Measurements from ENCODE around the gene NOC2L. TPM values are rescaled to one million over a fixed set of nuclear protein-coding genes. Genes with fewer than 3 reads are reported as not detected.
A peak's percentile ranks its signal among the peaks of the same experiment; 100 is the strongest.
"Not testable (repeated sequence)": the region's sequence is repeated elsewhere in the genome, so short reads cannot be mapped to it uniquely, and the experiment has no call there.

NOC2L gene
- total and polyA plus RNA-seq, 7 experiments from 2014 or later, result 46.6 to 88.3 (median 67.9) TPM

DNA sequence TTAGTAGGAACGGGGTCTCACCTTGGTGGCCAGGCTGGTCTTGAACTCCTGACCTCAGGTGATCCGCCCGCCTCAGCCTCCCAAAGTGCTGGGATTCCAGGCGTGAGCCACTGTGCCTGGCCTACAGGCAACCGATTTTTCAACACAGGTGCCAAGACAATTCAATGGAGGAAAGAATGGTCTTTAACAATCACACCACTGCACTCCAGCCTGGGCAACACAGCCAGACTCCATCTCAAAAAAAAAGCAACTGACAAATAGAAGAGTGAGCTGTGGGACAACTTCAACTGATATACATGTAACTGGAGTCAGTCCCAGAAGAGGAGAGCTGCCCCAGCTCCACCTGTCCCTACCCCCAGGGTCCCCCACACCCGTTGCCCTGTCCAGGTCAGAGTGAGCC is 35.5 kb upstream of the NOC2L start:
- H3K27me3 ChIP-seq (ENCODE audit: control insufficient read depth in 2 of 2, insufficient read depth in 2 of 2, low read length in 2 of 2); H3K27ac Mint-ChIP-seq; ATAC-seq; H3K9me3 ChIP-seq (ENCODE audit: control insufficient read depth in 2 of 3, low read length in 3 of 3); H3K4me3 Mint-ChIP-seq; H3K27ac ChIP-seq (ENCODE audit: low read depth, low read length); H3K36me3 Mint-ChIP-seq; DNase-seq; H3K4me1 ChIP-seq (ENCODE audit: control insufficient read depth in 2 of 2, insufficient read depth in 2 of 2, low read length in 2 of 2); H3K4me3 ChIP-seq (ENCODE audit: low read length); H3K36me3 ChIP-seq (ENCODE audit: control insufficient read depth in 2 of 3, insufficient read depth in 3 of 3, low read length in 3 of 3); intact Hi-C loops (cut with micrococcal nuclease): not testable (repeated sequence)
- Mint-ChIP-seq H3K4me1 (peaks cover 0 to 21% (median 12%) of the 10 kb centered on the region in 7 donors), H3K9me3 (peaks cover 0 to 11% (median 5%) of the 10 kb centered on the region in 11 donors), H3K27me3 (peaks cover 6 to 40% (median 16%) of the 10 kb centered on the region in 5 donors)
- POLR2A ChIA-PET, result interaction anchor here (0.7 kb wide), 1 partner anchor 8 kb away, joined by 5 read pairs; no protein-coding TSS in a partner anchor
- CTCF ChIA-PET, result interaction anchor here (0.6 kb wide), 1 partner anchor 15 kb away, joined by 3 read pairs; no protein-coding TSS in a partner anchor

DNA sequence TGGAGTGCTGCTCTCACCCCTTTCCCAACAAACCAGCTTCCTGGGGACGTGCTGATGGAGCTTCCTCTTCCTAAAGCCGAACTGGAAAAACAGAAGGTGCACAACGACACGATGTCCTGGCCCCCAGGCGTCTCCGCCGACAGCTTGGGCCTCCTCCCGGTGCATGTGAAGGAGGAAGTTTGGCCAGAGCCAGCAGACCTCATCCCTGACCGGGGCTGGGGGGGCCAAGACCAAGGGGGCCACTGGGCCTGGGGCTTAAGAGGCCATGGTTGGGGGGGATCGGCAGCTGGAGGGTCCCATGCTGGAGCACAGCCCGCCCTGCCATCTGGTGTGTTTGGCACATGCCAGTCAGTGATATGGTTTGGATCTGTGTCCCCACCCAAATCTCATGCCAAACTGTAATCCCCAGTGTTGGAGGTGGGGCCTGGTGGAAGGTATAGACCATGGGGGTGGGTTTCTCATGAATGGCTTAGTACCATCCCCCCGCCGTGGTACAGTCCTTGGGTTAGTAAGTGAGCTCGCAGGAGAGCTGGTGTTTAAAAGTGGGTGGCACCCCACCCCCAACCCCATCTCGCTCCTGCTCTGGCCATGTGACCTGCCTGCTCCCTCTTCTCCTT is 34.4 kb upstream of the NOC2L start:
- POLR2A ChIA-PET, result interaction anchor here (0.6 kb wide), 1 partner anchor 55 kb away, joined by 4 read pairs; no protein-coding TSS in a partner anchor
- Mint-ChIP-seq H3K27me3 (peaks cover 6 to 49% (median 17%) of the 10 kb centered on the region in 5 donors), H3K27ac (no peak overlapping the region), H3K4me1 (peaks cover 0 to 21% (median 12%) of the 10 kb centered on the region in 7 donors), H3K36me3 (peaks cover 0 to 7% (median 0%) of the 10 kb centered on the region in 5 donors), H3K9me3 (peaks cover 0 to 11% (median 6%) of the 10 kb centered on the region in 11 donors), H3K4me3 (no peak overlapping the region)
- Histone ChIP-seq H3K27ac (ENCODE audit: low read depth, low read length) (no peak overlapping the region), H3K4me3 (ENCODE audit: low read length) (no peak overlapping the region), H3K4me1 (ENCODE audit: control insufficient read depth in 2 of 2, insufficient read depth in 2 of 2, low read length in 2 of 2) (no peaks in the 10 kb centered on the region), H3K27me3 (ENCODE audit: control insufficient read depth in 2 of 2, insufficient read depth in 2 of 2, low read length in 2 of 2) (no peaks in the 10 kb centered on the region), H3K9me3 (ENCODE audit: control insufficient read depth in 2 of 3, low read length in 3 of 3) (peaks cover 0 to 3% (median 0%) of the 10 kb centered on the region in 3 experiments), H3K36me3 (ENCODE audit: control insufficient read depth in 2 of 3, insufficient read depth in 3 of 3, low read length in 3 of 3) (no peaks in the 10 kb centered on the region)
- no peak for ATAC-seq
- peak in 1 of 9 donors; percentile 7 for DNase-seq
- intact Hi-C loops (cut with micrococcal nuclease), result no loop called here
- CTCF ChIA-PET, result no interaction called here

DNA sequence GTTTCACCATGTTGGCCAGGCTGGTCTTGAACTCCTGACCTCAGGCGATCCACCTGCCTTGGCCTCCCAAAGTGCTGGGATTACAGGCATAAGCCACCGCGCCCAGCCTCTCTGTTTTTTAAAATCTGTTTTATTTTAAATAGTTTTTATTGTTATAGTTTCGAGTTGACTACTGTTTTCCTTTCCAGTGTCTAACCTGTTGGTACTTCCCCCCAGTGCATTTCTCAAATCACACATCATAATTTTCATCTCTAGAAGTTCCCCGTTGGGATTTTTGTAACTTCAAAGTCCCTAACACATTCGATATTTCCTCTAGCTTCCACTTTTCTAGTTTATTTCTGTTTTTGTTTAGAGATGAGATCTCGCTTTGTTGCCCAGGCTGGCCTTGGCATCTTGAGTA is 33.3 kb upstream of the NOC2L start:
- H3K36me3 ChIP-seq (ENCODE audit: control insufficient read depth in 2 of 3, insufficient read depth in 3 of 3, low read length in 3 of 3), result no peaks in the 10 kb centered on the region
- ChIA-PET CTCF (interaction anchor here (0.8 kb wide), 1 partner anchor 9 kb away, joined by 3 read pairs; no protein-coding TSS in a partner anchor), POLR2A (no interaction called here)
- peaks cover 0 to 13% (median 6%) of the 10 kb centered on the region in 11 donors for H3K9me3 Mint-ChIP-seq
- no peaks in the 10 kb centered on the region for H3K4me1 ChIP-seq (ENCODE audit: control insufficient read depth in 2 of 2, insufficient read depth in 2 of 2, low read length in 2 of 2)
- ATAC-seq (no peak), DNase-seq (no peak)
- peaks cover 6 to 56% (median 17%) of the 10 kb centered on the region in 5 donors for H3K27me3 Mint-ChIP-seq
- peaks cover 0 to 7% (median 0%) of the 10 kb centered on the region in 5 donors for H3K36me3 Mint-ChIP-seq
- no peaks in the 10 kb centered on the region for H3K27me3 ChIP-seq (ENCODE audit: control insufficient read depth in 2 of 2, insufficient read depth in 2 of 2, low read length in 2 of 2)
- H3K4me1 Mint-ChIP-seq, result peaks cover 0 to 21% (median 12%) of the 10 kb centered on the region in 7 donors
- intact Hi-C loops (cut with micrococcal nuclease), result no loop called here
- H3K27ac ChIP-seq (ENCODE audit: low read depth, low read length), result no peak overlapping the region
- H3K4me3 Mint-ChIP-seq, result no peak overlapping the region
- H3K9me3 ChIP-seq (ENCODE audit: control insufficient read depth in 2 of 3, low read length in 3 of 3), result peaks cover 0 to 3% (median 0%) of the 10 kb centered on the region in 3 experiments
- H3K4me3 ChIP-seq (ENCODE audit: low read length), result no peak overlapping the region
- H3K27ac Mint-ChIP-seq, result no peak overlapping the region

DNA sequence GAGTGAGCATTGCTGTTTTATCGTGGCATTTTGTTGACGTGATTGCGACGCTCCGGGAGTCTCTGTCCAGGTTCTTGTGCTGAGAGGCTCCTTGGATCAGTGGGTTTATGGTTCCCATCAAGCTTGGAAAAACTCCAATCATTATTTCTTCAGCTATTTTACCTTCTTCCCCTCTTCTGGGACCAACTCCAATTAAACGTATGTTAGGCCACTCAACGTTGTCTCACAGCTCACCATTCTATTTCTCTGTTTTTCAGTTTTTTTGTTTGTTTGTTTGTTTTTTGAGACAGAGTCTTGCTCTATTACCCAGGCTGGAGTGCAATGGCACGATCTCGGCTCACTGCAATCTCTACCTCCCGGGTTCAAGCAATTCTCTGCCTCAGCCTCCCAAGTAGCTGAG is 32.8 kb upstream of the NOC2L start:
- Histone ChIP-seq H3K4me1 (ENCODE audit: control insufficient read depth in 2 of 2, insufficient read depth in 2 of 2, low read length in 2 of 2) (no peaks in the 10 kb centered on the region), H3K36me3 (ENCODE audit: control insufficient read depth in 2 of 3, insufficient read depth in 3 of 3, low read length in 3 of 3) (no peaks in the 10 kb centered on the region), H3K27me3 (ENCODE audit: control insufficient read depth in 2 of 2, insufficient read depth in 2 of 2, low read length in 2 of 2) (no peaks in the 10 kb centered on the region), H3K4me3 (ENCODE audit: low read length) (no peak overlapping the region), H3K27ac (ENCODE audit: low read depth, low read length) (no peak overlapping the region), H3K9me3 (ENCODE audit: control insufficient read depth in 2 of 3, low read length in 3 of 3) (peaks cover 0 to 3% (median 0%) of the 10 kb centered on the region in 3 experiments)
- peaks cover 0 to 13% (median 6%) of the 10 kb centered on the region in 11 donors for H3K9me3 Mint-ChIP-seq
- H3K27me3 Mint-ChIP-seq, result peaks cover 6 to 53% (median 14%) of the 10 kb centered on the region in 5 donors
- intact Hi-C loops (cut with micrococcal nuclease), result no loop called here
- DNase-seq (no peak), ATAC-seq (no peak)
- ChIA-PET POLR2A (interaction anchor here (0.6 kb wide), 1 partner anchor 53 kb away, joined by 3 read pairs; no protein-coding TSS in a partner anchor), CTCF (interaction anchor here (0.8 kb wide), 1 partner anchor 9 kb away, joined by 3 read pairs; no protein-coding TSS in a partner anchor)
- peaks cover 0 to 16% (median 9%) of the 10 kb centered on the region in 7 donors for H3K4me1 Mint-ChIP-seq
- no peak overlapping the region for H3K27ac Mint-ChIP-seq
- H3K4me3 Mint-ChIP-seq, result no peak overlapping the region
- H3K36me3 Mint-ChIP-seq, result peaks cover 0 to 7% (median 0%) of the 10 kb centered on the region in 5 donors

DNA sequence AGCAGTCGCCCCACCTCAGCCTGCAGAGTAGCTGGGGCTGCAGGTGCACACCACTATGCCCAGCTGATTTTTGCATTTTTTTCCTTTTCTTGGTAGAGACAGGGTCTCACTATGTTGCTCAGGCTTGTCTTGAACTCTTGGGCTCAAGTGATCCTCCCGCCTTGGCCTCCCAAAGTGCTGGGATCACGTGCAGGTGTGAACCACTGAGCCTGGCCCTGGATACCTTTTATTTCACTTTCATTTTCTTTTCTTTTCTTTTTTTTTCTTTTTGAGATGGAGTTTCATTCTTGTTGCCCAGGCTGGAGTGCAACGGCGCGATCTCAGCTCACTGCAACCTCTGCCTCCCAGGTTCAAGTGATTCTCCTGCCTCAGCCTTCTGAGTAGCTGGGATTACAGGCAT is 32.2 kb upstream of the NOC2L start:
- H3K9me3 Mint-ChIP-seq, result peaks cover 0 to 13% (median 6%) of the 10 kb centered on the region in 11 donors
- H3K27me3 Mint-ChIP-seq, result peaks cover 6 to 59% (median 12%) of the 10 kb centered on the region in 5 donors
- peaks cover 0 to 15% (median 9%) of the 10 kb centered on the region in 7 donors for H3K4me1 Mint-ChIP-seq
- ATAC-seq; H3K27me3 ChIP-seq (ENCODE audit: control insufficient read depth in 2 of 2, insufficient read depth in 2 of 2, low read length in 2 of 2); H3K27ac ChIP-seq (ENCODE audit: low read depth, low read length); H3K4me3 ChIP-seq (ENCODE audit: low read length); intact Hi-C loops (cut with micrococcal nuclease); H3K4me1 ChIP-seq (ENCODE audit: control insufficient read depth in 2 of 2, insufficient read depth in 2 of 2, low read length in 2 of 2); H3K9me3 ChIP-seq (ENCODE audit: control insufficient read depth in 2 of 3, low read length in 3 of 3); H3K36me3 Mint-ChIP-seq; H3K4me3 Mint-ChIP-seq; DNase-seq; H3K36me3 ChIP-seq (ENCODE audit: control insufficient read depth in 2 of 3, insufficient read depth in 3 of 3, low read length in 3 of 3); H3K27ac Mint-ChIP-seq; CTCF ChIA-PET: not testable (repeated sequence)
- POLR2A ChIA-PET, result interaction anchor here (0.6 kb wide), 1 partner anchor 54 kb away, joined by 3 read pairs; no protein-coding TSS in a partner anchor

DNA sequence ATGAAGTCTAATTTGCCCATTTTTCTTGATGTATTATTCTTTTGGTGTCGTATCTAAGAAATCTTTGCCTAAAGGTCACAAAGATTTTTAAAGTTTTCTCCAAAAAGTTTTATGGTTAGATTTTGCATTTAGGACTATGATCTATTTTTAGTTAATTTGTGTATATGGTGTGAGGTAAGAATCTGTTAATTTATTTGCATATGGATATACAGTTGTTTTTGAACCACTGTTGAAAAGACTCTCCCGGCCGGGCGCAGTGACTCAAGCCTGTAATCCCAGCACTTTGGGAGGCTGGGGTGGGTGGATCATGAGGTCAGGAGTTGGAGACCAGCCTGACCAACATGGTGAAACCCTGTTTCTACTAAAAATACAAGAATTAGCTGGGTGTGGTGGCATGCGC is 29.0 kb upstream of the NOC2L start:
- H3K36me3 ChIP-seq (ENCODE audit: control insufficient read depth in 2 of 3, insufficient read depth in 3 of 3, low read length in 3 of 3); POLR2A ChIA-PET; H3K4me1 ChIP-seq (ENCODE audit: control insufficient read depth in 2 of 2, insufficient read depth in 2 of 2, low read length in 2 of 2); intact Hi-C loops (cut with micrococcal nuclease); ATAC-seq; H3K27ac ChIP-seq (ENCODE audit: low read depth, low read length); H3K27me3 ChIP-seq (ENCODE audit: control insufficient read depth in 2 of 2, insufficient read depth in 2 of 2, low read length in 2 of 2); DNase-seq; H3K4me1 Mint-ChIP-seq; H3K36me3 Mint-ChIP-seq; H3K4me3 ChIP-seq (ENCODE audit: low read length); CTCF ChIA-PET; H3K9me3 ChIP-seq (ENCODE audit: control insufficient read depth in 2 of 3, low read length in 3 of 3); H3K4me3 Mint-ChIP-seq: not testable (repeated sequence)
- H3K27me3 Mint-ChIP-seq, result peaks cover 7 to 55% (median 34%) of the 10 kb centered on the region in 5 donors
- H3K9me3 Mint-ChIP-seq, result peaks cover 0 to 13% (median 6%) of the 10 kb centered on the region in 11 donors
- H3K27ac Mint-ChIP-seq, result peak overlapping the region in 1 of 9 donors; percentile 59
